Caco-2 (cell line): ENCODE data around the gene ZNF761. TPM values are rescaled to one million over a fixed set of nuclear protein-coding genes. Genes with fewer than 3 reads are reported as not detected.
"Not testable (repeated sequence)": the region's sequence is repeated elsewhere in the genome, so short reads cannot be mapped to it uniquely, and the experiment has no call there.

ENCODE experiments used
- BruUV-seq: library from RNA; stranded (reverse); fragments of 400-500 nt; replicated peaks from 2 replicates; lab custom pipeline; 2021; lab: Mats Ljungman, UMichigan
- CTCF ChIA-PET: fragments of 300-600 bp; sonication (Branson Sonifier 250); formaldehyde crosslinking; loops from one replicate; lab custom pipeline; 2022; ENCODE audit warnings: antibody characterized with exemption; lab: Charles Lee
- POLR2A ChIA-PET: fragments of 300-600 bp; sonication (Branson Sonifier 250); formaldehyde crosslinking; loops from one replicate; lab custom pipeline; 2022; ENCODE audit warnings: antibody characterized with exemption; lab: Charles Lee
- DNase-seq, 2 experiments: peaks; one replicate each; pipeline versions ENCODE4 v3.0.0 to v3.0.0-alpha.2; 2020 to 2022
- H3K27me3 ChIP-seq: replicated peaks from 2 replicates; pipeline ENCODE4 v1.6.0; 2011; ENCODE audit warnings: low read length; ENCODE audit not compliant: control insufficient read depth, insufficient read depth
- H3K36me3 ChIP-seq: 2 replicates; pipeline ENCODE4 v1.5.1; 2011; ENCODE audit warnings: low read length; ENCODE audit not compliant: control insufficient read depth, insufficient read depth
- H3K4me1 ChIP-seq: fragments of 250-450 bp; sonication (Bioruptor Pico); 2 replicates; pipeline ENCODE4 v1.5.1; 2020; ENCODE audit warnings: mild to moderate bottlenecking
- H3K4me3 ChIP-seq: 2 replicates; pipeline ENCODE4 v1.5.1; 2011; ENCODE audit warnings: low read depth, mild to moderate bottlenecking, control low read depth, low read length
- H3K9me3 ChIP-seq: fragments of 250-450 bp; sonication (Bioruptor Pico); 2 replicates; pipeline ENCODE4 v1.5.1; 2020; ENCODE audit warnings: mild to moderate bottlenecking, moderate library complexity
- H3K27ac Mint-ChIP-seq: one replicate; pipeline ENCODE4 v1.8.0; 2022; ENCODE audit warnings: mixed read lengths; ENCODE audit not compliant: unreplicated experiment
- H3K27me3 Mint-ChIP-seq: one replicate; pipeline ENCODE4 v1.8.0; 2022; ENCODE audit warnings: mixed read lengths; ENCODE audit not compliant: insufficient read depth, unreplicated experiment
- H3K36me3 Mint-ChIP-seq: one replicate; pipeline ENCODE4 v1.8.0; 2022; ENCODE audit warnings: mild to moderate bottlenecking, mixed read lengths; ENCODE audit not compliant: insufficient read depth, unreplicated experiment
- H3K4me1 Mint-ChIP-seq: one replicate; pipeline ENCODE4 v1.8.0; 2022; ENCODE audit warnings: low read depth, mixed read lengths; ENCODE audit not compliant: unreplicated experiment
- H3K4me3 Mint-ChIP-seq: one replicate; pipeline ENCODE4 v1.8.0; 2022; ENCODE audit warnings: mild to moderate bottlenecking, moderate library complexity, mixed read lengths; ENCODE audit not compliant: unreplicated experiment
- H3K9me3 Mint-ChIP-seq: one replicate; pipeline ENCODE4 v1.8.0; 2022; ENCODE audit warnings: mixed read lengths; ENCODE audit not compliant: unreplicated experiment
- intact Hi-C: fragments of 100-400 bp; cut with micrococcal nuclease; formaldehyde crosslinking; loops from one replicate; pipeline ENCODE4 v1.10.0; 2022; ENCODE audit not compliant: unreplicated experiment
- total RNA-seq: library from RNA; stranded (reverse); gene quantifications from 2 replicates; pipeline ENCODE4 v1.2.3, GENCODE V29; 2022
- TF ChIP-seq, protein P1 (sequence below), 2 experiments: fragments of 200-600 bp in 1 of 2; IDR thresholded peaks; 1 replicate in 1 of 2; 2 replicates in 1 of 2; pipeline versions ENCODE4 v1.5.1 to v1.8.0; 2011 to 2022; ENCODE audit warnings: antibody characterized with exemption in 1 of 2, control low read depth in 1 of 2, inconsistent platforms in 1 of 2, low read depth in 1 of 2, low read length in 1 of 2, mild to moderate bottlenecking in 1 of 2, moderate library complexity in 1 of 2; ENCODE audit not compliant: insufficient read depth in 1 of 2, severe bottlenecking in 1 of 2, unreplicated experiment in 1 of 2

ZNF761 gene
- total RNA-seq, 1 experiment from 2014 or later, result 20.0 TPM

DNA sequence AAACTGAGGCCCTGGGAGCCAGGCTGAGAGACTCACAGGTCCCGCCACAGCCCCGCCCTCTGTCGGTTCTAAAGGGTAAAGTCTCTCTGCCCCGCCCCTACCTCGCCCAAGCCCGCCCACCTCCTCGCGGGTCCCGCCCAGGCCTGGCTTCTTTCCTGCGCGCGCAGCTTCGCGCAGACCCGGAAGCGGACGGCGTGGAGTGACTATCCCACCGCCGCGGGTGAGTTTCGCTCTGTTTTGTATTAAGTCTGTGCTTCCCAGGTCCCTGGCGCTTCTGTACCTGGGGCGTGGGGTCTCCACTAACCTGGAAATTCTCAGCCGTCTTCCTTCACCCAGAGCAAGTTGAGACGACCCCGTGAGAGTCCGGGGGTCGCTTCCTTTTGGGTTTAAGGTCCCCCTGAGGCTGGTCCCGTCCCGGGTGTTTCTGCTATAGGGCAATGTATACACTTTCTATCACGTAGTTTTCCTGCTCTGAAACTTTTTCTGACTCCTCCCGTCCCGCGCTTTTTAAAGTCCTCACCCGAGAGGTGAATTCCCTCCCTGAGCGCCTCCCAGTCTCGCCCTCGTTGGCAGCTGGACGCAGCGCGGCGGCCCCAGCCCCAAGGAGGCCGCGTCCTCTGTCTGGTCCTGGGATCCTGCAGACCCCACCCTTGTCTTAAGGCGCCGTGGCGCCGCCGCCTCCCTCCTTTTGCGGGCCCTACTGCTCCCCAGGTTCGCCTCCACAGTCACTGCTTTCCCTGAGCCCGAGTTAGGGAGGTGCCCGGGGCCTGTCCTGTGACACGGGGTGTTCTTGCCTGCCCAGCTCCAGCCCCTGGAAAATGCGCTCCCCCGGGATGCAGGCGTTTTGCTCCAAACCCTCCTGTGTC lies 36.6 kb upstream of the ZNF761 start, which contains the start of gene ZNF765:
ZNF765 (plus strand) TSS at position 176 of the 866 bp plus-strand sequence. CDS start 2,867 bp downstream, outside the sequence.
- Mint-ChIP-seq H3K9me3 (peaks cover 5% of the 10 kb centered on the region), H3K27me3 (no peaks in the 10 kb centered on the region), H3K27ac (peak within 1 kb of the TSS; percentile 65), H3K4me3 (peak within 1 kb of the TSS; percentile 77), H3K4me1 (peaks cover 19% of the 10 kb centered on the region), H3K36me3 (peaks cover 40% of the 10 kb centered on the region)
- Histone ChIP-seq H3K9me3 (peaks cover 20% of the 10 kb centered on the region), H3K27me3 (no peaks in the 10 kb centered on the region), H3K36me3 (peaks cover 3% of the 10 kb centered on the region), H3K4me3 (peak within 1 kb of the TSS; percentile 83), H3K4me1 (peaks cover 8% of the 10 kb centered on the region)
- TSS peak; percentile 51 for BruUV-seq
- TF ChIP-seq, protein P1, sequence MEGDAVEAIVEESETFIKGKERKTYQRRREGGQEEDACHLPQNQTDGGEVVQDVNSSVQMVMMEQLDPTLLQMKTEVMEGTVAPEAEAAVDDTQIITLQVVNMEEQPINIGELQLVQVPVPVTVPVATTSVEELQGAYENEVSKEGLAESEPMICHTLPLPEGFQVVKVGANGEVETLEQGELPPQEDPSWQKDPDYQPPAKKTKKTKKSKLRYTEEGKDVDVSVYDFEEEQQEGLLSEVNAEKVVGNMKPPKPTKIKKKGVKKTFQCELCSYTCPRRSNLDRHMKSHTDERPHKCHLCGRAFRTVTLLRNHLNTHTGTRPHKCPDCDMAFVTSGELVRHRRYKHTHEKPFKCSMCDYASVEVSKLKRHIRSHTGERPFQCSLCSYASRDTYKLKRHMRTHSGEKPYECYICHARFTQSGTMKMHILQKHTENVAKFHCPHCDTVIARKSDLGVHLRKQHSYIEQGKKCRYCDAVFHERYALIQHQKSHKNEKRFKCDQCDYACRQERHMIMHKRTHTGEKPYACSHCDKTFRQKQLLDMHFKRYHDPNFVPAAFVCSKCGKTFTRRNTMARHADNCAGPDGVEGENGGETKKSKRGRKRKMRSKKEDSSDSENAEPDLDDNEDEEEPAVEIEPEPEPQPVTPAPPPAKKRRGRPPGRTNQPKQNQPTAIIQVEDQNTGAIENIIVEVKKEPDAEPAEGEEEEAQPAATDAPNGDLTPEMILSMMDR (IDR thresholded peaks at IDR 0.05; ENCODE audit: insufficient read depth in 1 of 2, low read depth in 1 of 2, low read length in 1 of 2, severe bottlenecking in 1 of 2, unreplicated experiment in 1 of 2), result peak; percentile 58 to 76
- peak; percentile 93 to 96 for DNase-seq
- intact Hi-C loops, result loop anchor here (1.0 to 2.0 kb wide), 2 partner anchors 36 to 62 kb away; partner anchors contain the start of genes ZNF761 and ZNF845
- POLR2A ChIA-PET, result interaction anchor here (0.6 to 0.7 kb wide), 3 partner anchors 80 to 497 kb away, joined by 3 read pairs; no protein-coding TSS in a partner anchor
- CTCF ChIA-PET, result interaction anchor here (0.6 kb wide), 1 partner anchor 673 kb away, joined by 5 read pairs; no protein-coding TSS in a partner anchor

DNA sequence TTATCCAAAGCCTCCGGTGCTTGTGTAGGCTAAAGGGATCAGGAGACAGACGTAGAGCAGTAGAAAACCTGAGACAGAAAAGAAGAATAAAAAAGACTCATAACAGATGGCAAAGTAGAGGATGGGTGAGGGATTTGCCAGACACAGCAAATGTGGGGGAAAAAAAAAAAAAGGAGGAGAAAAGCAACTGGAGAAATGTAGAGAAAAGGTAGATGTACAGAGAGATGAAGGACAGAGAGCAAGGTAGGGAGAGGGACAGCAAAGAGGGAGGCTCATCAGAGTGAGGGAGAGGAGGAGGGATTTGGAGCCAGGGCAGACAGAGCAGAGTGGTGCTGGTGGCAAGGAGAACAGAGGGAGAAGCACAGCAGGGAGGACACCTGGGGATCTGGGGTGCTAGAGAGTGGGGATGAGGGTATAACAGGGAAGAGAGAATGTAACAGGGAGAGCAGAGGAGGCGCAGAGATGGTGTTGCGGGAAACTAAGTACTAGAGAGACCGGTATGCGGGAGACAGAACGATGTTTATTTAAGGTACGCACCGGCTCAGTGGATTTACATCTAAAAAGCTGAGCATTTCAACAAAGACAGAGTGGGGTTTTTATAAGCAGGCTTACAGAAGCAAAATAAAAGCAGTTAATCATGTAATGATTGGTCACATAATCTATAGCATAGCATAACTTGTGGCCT lies 35.8 kb upstream of the ZNF761 start:
- not testable (repeated sequence) for H3K27me3 Mint-ChIP-seq, H3K36me3 ChIP-seq, DNase-seq, H3K4me1 ChIP-seq, BruUV-seq, H3K27me3 ChIP-seq
- intact Hi-C loops, result loop anchor here (1.0 to 2.0 kb wide), 2 partner anchors 35 to 63 kb away; partner anchors contain the start of genes ZNF761 and ZNF845
- Mint-ChIP-seq H3K4me1 (peaks cover 19% of the 10 kb centered on the region), H3K36me3 (peaks cover 48% of the 10 kb centered on the region), H3K4me3 (peak overlapping the region; percentile 77), H3K9me3 (peaks cover 12% of the 10 kb centered on the region), H3K27ac (peak overlapping the region; percentile 65)
- ChIA-PET POLR2A (interaction anchor here (0.6 to 0.7 kb wide), 2 partner anchors 23 to 498 kb away, joined by 3 read pairs; no protein-coding TSS in a partner anchor), CTCF (interaction anchor here (1.3 kb wide), 1 partner anchor 36 kb away, joined by 4 read pairs; the partner anchor contains the start of gene ZNF761)
- Histone ChIP-seq H3K4me3 (peak overlapping the region; percentile 83), H3K9me3 (peaks cover 13% of the 10 kb centered on the region)

DNA sequence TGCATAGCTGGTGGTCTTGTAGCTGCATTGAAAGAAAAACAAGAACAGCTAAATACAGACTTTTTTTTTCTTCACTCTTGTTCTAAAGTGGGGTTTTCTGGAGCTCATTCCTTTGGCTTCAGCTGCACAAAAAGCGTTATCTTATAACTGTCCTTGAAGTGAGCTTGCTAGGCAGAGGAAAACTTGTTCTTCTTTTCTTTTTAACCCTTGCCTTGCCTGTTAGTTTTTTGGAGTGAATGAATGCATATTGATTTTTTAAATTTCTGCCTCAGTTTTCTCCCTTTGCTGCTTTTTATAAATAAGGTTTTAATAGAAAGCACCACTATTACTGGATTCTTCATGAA lies 35.3 kb upstream of the ZNF761 start:
- Mint-ChIP-seq H3K4me1 (peaks cover 19% of the 10 kb centered on the region), H3K36me3 (peaks cover 53% of the 10 kb centered on the region), H3K27me3 (no peaks in the 10 kb centered on the region), H3K4me3 (peak overlapping the region; percentile 77), H3K9me3 (peaks cover 13% of the 10 kb centered on the region), H3K27ac (peak overlapping the region; percentile 65)
- BruUV-seq, result no TSS peak
- ChIA-PET POLR2A (interaction anchor here (0.6 kb wide), 1 partner anchor 22 kb away, joined by 3 read pairs; no protein-coding TSS in a partner anchor), CTCF (interaction anchor here (0.6 to 1.3 kb wide), 3 partner anchors 28 to 55 kb away, joined by 3 to 4 read pairs (median 3); partner anchors contain the start of gene ZNF761)
- H3K9me3 ChIP-seq, result peaks cover 10% of the 10 kb centered on the region
- no peaks in the 10 kb centered on the region for H3K27me3 ChIP-seq
- intact Hi-C loops, result no loop called here
- H3K36me3 ChIP-seq, result peaks cover 5% of the 10 kb centered on the region
- TF ChIP-seq, protein P1 (IDR thresholded peaks at IDR 0.05; ENCODE audit: insufficient read depth in 1 of 2, low read depth in 1 of 2, low read length in 1 of 2, severe bottlenecking in 1 of 2, unreplicated experiment in 1 of 2), result no peak
- H3K4me1 ChIP-seq, result peaks cover 8% of the 10 kb centered on the region
- peak overlapping the region; percentile 83 for H3K4me3 ChIP-seq
- no peak for DNase-seq

DNA sequence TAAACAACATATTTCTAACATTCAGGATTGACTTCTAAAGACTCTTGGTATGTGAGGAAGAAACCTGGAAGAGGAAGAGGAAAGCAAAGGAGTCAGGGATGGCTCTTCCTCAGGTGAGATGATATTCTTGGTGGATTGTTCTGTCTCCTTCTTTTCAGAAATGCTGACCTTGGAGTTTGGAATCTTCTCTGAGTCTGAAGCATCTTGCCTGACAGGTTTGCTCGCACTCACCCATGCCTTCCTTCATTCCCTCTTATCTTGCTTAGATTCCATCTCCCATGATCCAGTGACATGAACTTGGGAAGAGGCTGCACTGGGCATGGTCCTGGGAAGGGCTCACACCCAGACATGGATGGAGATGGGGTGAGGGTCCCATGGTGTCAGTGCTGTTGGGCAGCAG lies 33.9 kb upstream of the ZNF761 start:
- Mint-ChIP-seq H3K4me1 (peaks cover 19% of the 10 kb centered on the region), H3K36me3 (peaks cover 67% of the 10 kb centered on the region), H3K9me3 (peaks cover 13% of the 10 kb centered on the region)
- CTCF ChIA-PET, H3K27me3 ChIP-seq, BruUV-seq, DNase-seq, H3K4me1 ChIP-seq, H3K4me3 Mint-ChIP-seq, POLR2A ChIA-PET, intact Hi-C loops, H3K27ac Mint-ChIP-seq, H3K27me3 Mint-ChIP-seq, H3K4me3 ChIP-seq, H3K36me3 ChIP-seq: not testable (repeated sequence)
- peaks cover 16% of the 10 kb centered on the region for H3K9me3 ChIP-seq
